Hippocampal formation (tissue), 2 donors: ENCODE measurements around the gene MCUB.
A peak's percentile ranks its signal among the peaks of the same experiment; 100 is the strongest.

ENCODE experiments used
- DNase-seq, 2 donors: peaks; one replicate each; lab custom pipeline; 2025; lab: John Stamatoyannopoulos, UW

Gene MCUB

GRCh38 chr4:109682875-109683274, 122.8 kb downstream of the MCUB start:
- no peak for DNase-seq

DNA sequence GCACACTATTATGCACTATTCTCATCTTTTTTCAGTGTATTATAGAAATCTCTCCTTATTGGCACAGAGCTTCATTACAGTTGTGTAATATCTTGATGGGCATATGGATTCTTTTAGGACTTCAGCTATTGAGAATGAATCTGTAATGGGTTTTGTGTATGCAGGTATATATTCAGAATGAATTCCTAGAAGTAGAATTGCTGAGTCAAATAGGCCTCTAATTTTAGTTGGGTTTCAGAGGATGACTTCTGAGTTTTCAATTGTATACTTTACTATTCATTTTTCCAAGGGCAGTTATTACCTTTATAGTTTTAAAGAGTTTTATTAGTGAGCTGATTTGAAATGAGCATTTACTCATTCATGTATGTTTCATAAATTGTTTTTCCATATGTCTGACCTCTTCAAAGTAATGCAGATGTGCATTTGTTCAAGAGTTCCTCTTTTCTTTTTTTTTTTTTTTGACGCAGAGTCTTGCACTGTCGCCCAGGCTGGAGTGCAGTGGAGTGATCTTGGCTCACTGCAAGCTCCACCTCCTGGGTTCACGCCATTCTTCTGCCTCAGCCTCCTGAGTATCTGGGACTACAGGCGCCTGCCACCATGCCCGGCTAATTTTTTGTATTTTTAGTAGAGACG, 123.7 kb downstream of the MCUB start:
- DNase-seq = no peak

DNA sequence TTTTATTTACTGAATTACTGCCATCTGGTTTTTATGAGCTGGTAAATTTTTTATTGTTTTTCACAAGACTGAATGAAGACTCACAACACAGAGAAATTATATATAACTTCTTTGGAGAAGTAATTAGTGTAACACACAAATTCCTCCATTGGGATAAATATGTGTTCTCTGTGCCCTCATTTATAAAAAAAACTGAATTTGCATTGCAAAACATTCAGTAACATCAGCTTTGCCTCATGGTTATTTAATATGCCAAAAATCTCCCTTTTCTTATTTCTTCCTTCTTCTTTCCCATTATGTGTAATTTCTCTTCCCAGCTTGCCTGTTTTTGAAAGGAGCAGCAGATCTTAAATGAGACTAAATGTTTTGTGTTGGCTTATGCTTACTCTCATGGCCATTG, 124.7 kb downstream of the MCUB start:
- no peak for DNase-seq

GRCh38 chr4:109690690-109691410, 130.8 kb downstream of the MCUB start:
- DNase-seq = no peak

- DNase-seq = no peak
These were observed 131.4 kb downstream of the MCUB start for GRCh38 chr4:109691411-109691920.

- DNase-seq = no peak
These were observed 138.6 kb downstream of the MCUB start for GRCh38 chr4:109698656-109699055.

GRCh38 chr4:109699553-109700225, 139.6 kb downstream of the MCUB start:
- DNase-seq = no peak

- no peak for DNase-seq
These were observed 141.7 kb downstream of the MCUB start for GRCh38 chr4:109701566-109702410.

DNA sequence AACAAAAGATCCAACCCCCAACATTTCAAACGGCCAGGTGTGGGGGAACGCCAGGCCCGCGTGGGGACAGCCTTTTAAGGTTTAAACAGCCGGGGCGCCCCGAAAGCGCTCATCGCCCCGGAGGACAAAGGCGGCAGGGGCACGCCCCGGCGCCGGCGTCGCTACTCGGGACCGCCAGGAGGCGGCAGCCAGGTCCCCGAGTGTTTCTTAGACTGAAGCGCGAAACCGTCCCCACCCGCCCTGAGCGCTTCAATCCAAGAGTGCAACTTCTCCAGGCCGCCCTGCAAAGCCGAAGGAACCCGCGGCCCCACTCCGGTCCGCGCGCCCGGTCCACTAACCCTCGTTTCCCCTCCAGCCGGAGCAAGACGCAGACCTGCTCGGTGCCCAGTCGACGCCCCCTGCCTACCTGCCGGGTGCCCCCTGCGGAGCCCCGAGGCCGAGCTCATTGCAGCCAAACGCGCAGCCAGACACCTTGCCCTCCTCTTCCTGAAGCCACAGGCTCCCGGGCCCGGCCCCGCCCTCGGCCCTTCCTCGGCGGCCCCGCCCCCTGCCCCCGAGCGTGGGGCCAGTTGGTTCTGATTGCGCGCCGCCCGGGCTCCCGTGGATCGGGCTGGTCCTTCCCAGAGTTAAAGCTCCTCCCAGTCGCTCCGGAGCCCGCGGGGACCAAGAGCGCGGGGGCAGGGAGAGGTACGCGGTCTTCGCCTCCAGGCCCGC, 143.1 kb downstream of the MCUB start, which contains the start of gene CASP6:
Gene CASP6, minus strand, starts transcription at position 496 of the 714 bp plus-strand sequence. Its CDS starts 50 bp downstream, at position 446.
- DNase-seq = peak; percentile 53 to 71

DNA sequence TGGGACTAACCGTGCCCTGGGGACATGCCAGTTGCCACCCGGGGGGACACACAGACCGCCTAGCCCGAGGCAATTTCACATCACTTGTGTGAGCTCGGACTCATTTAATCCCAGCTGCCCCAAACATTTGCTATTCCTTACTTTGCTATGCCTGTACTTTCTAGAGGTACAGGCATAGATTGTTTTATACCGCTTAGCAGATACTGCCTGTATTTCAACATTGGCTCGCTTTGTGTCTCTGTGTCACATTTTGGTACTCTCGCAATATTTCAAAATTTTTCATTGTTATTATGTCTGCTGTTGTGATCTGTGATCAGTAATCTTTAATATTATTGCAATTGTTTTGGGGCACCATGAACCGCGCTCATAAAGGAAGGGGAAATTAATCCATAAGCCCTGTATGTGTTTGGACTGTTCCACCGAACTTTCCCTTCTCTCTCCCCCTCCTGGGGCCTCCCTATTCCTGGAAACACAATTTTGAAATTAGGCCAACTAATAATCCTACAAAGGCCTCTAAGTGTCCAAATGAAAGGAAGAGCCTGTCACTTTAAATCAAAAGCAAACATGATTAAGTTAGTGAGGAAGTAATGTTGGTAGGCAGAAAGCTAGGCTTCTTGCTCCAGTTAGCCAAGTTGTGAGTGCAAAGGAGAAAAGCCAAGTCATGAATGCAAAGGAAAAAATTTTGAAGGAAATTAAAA, 143.8 kb downstream of the MCUB start:
- DNase-seq = no peak

DNA sequence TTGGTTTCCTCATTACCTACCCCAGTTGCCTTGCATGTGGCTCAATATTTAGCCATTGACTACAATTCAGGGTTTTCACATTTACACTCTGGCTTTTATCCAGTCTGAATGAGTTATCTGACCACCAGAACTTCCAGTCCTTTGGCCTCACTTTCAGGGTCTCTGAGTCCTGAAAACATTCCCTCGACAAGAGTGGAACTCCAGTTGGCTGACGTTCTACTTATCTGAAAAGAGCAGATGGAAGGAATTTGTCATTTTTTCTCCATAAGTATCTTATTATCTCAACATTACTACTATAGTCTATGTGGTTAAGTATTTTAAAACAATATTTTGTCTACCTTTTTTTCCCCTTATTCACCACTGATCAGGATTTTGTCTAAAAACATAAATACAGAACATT, 148.4 kb downstream of the MCUB start:
- no peak for DNase-seq

GRCh38 chr4:109708990-109709389, 148.9 kb downstream of the MCUB start:
- DNase-seq = no peak

DNA sequence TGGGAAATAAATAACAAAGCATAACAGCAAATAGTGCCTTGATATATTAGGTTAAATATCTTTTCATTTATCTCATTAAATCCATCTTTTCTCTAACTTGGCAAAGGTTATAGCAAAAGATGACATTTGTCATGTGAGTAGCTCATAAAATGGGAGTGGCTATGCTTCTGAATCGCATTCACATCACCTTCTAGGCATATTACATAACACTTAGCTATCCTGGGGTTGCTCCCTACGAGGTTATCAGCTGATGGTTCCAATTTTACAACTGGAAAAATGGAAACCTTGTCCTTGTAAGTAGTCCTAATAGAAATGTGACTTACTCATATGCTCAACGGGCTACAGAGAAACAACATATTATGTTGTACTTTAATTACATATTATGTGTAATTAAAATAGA, 153.5 kb downstream of the MCUB start:
- DNase-seq = no peak

DNA sequence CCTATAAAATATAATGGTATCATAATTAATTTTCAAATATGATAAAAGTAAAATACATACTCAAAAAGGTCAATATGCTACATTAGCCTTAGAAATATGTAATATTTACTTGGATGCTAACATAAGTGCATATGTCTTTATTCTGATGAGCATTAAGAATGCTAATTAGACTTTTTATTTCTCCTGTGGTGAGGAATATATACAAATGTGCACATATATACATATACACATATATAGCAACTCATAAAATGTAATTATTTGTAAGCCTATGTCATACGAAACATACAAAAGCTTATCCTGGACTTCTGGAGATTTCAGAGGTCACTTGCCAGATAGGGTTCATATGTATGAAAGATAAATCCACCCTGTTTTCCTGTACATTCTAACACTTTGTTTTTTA, 158.7 kb downstream of the MCUB start:
- no peak for DNase-seq

DNA sequence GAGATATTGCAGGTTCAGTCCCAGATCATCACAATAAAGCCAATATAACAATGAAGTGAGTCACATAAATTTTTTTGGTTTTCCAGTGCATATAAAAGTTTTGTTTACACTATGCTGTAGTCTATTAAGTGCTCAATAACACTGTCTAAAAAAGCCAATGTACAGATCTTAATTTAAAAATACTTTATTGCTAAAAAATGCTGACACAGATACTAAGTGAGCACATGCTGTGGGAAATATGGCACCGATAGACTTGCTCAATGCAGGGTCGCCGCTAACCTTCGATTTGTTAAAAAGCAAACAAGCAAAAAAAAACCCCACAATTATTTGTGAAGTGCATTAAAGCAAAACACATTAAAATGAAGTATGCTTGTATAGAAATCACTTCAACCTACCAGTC, 159.6 kb downstream of the MCUB start:
- no peak for DNase-seq

GRCh38 chr4:109721033-109721432, 161.0 kb downstream of the MCUB start:
- no peak for DNase-seq

DNA sequence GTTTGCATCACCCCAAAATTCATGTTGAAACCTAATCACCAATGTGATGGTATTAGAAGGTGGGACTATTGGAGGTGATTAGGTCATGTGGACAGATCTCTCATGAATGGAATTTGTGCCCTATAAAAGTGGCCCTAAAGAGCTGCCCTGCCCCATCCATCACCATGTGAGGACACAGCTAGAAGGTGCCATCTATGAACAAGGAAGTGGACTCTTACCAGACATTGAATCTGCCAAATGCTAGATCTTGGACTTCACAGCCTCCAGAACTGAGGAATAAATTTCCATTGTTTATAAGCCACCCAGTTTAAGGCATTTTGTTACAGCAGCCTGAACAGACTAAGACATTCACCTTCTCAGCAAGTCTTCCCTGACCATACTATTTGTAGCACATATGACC, 162.3 kb downstream of the MCUB start:
- DNase-seq = no peak

- no peak for DNase-seq
These were observed 163.1 kb downstream of the MCUB start for GRCh38 chr4:109723110-109723509.

DNA sequence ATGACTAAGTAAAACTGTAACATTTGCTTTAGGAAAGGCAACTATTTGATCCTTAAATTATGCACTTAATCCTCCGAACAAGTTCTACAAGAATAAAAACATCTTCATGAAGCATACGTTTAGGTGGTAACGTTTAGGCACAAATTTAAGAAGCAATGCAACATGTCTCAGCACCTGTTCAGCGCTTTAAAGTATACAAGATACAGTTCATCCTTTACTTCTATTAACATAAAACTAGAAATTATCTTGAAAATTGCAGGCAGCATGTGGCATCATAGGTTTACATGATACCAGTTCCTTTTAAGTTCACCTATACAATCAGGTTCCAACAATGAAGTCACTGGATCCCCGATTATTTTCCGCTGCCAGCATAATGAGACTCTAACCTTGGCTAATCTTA, 168.3 kb downstream of the MCUB start:
- DNase-seq = no peak

DNA sequence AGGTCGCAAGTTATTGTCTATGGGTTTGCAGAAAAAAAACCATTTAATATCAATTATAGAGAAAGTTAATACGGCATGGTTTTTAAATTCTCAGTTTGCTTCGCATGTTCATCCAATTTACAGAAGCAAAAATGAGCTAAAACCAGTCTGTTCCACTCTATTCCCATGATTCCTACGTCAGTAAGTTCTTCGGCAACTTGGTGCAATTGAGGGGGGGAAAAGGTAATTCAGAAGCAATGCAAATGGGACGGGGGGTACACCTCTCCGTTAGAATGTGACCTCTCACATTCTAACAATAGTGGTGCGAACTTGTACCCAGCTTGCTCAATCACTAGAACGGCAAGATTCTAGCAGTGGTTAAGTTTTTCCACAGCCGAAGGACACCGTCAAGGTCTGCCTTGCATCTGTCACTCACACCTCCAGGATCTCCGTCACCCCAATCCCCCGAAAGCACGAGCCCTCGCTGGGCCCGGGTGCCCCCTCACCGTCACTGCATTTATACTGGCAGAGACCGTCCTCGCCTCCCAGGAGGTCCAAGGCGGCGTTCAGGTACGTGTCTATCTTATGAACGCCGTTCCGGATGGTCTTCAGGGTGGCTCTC, 169.2 kb downstream of the MCUB start:
- peak in 1 of 2 donors; percentile 27 for DNase-seq
